K562 (cell line): Measurements from ENCODE around the gene VDAC1.

Experiments
- CEBPB ChIP-seq: fragments of 450-650 bp; IDR thresholded peaks from 2 replicates; pipeline ENCODE4 v1.6.1; 2016; ENCODE audit warnings: missing genetic modification characterization, missing compliant biosample characterization
- MEF2D ChIP-seq: conservative IDR thresholded peaks from 2 replicates; pipeline ENCODE4 v1.6.1; 2016; ENCODE audit warnings: low read depth, missing genetic modification characterization, missing compliant biosample characterization
- MXI1 ChIP-seq: IDR thresholded peaks from 2 replicates; pipeline ENCODE4 v1.6.1; 2011; ENCODE audit warnings: low read depth, mild to moderate bottlenecking, improper control_type of control experiment, low read length
- MYNN ChIP-seq, 2 experiments: sonication (generic); formaldehyde crosslinking in 1 of 2; IDR thresholded peaks; 2 replicates each; pipeline versions ENCODE4 v1.5.0 to v1.6.1; 2016 to 2020; ENCODE audit warnings: antibody characterized with exemption in 1 of 2, missing genetic modification reagents in 1 of 2
- PHF20 ChIP-seq: fragments of 450-650 bp; IDR thresholded peaks from 2 replicates; pipeline ENCODE4 v1.6.1; 2018; ENCODE audit not compliant: partially characterized antibody
- PPARD ChIP-seq: fragments of 250-450 bp; sonication (Bioruptor Pico); IDR thresholded peaks from 2 replicates; pipeline ENCODE4 v1.8.0; 2022; ENCODE audit warnings: inconsistent platforms, mild to moderate bottlenecking, moderate library complexity
- RNF2 ChIP-seq: sonication (generic); IDR thresholded peaks from 2 replicates; pipeline ENCODE4 v1.6.1; 2016
- SIX5 ChIP-seq, 2 experiments: IDR thresholded peaks; 2 replicates each; pipeline ENCODE4 v1.6.1; 2011; ENCODE audit warnings: low read length in 2 of 2, borderline replicate concordance in 1 of 2, low read depth in 1 of 2, mild to moderate bottlenecking in 1 of 2, moderate library complexity in 1 of 2; ENCODE audit not compliant: insufficient read depth in 1 of 2
- TEAD2 ChIP-seq: fragments of 450-650 bp; IDR thresholded peaks from 2 replicates; pipeline ENCODE4 v1.6.1; 2016; ENCODE audit warnings: missing genetic modification characterization, control low read depth, missing compliant biosample characterization
- TF ChIP-seq, protein P1 (sequence below), 2 experiments: fragments of 450-650 bp; formaldehyde crosslinking in 1 of 2; IDR thresholded peaks; 2 replicates each; pipeline versions ENCODE4 v1.4.0 to v1.6.1; 2014 to 2020; ENCODE audit warnings: mild to moderate bottlenecking in 2 of 2, borderline replicate concordance in 1 of 2, low read depth in 1 of 2
- TF ChIP-seq, protein P2 (sequence below): fragments of 250-450 bp; sonication (Bioruptor Pico); IDR thresholded peaks from 2 replicates; pipeline ENCODE4 v1.8.0; 2021; ENCODE audit warnings: borderline replicate concordance, mild to moderate bottlenecking, moderate library complexity; ENCODE audit not compliant: poor library complexity, severe bottlenecking

DNA sequence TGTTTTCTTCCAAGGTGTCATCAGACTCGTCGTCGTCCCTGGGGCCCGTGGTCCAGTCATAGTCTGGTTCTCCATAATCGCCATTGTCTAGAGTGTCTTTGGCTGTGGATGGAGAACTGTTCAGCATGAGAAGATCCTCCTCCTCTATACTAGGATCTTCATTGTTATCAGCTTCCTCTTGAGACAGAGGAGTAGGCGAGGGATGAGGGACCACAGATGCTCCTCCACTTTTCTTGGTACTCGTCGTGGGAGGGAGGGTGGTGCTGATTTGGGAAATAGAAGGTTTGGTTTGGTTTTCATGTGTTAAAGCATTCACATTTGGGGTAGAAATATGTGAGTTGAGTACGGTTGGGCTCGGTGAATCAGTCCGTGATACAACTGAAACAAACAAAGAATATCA, 45.1 kb downstream of the VDAC1 start:
- TF ChIP-seq MXI1 (no peak), PPARD (CRISPR knock-in tag) (no peak), SIX5 (IDR thresholded peaks at IDR 0.05; ENCODE audit: borderline replicate concordance in 1 of 2, insufficient read depth in 1 of 2, low read depth in 1 of 2, low read length in 2 of 2) (no peak), CEBPB (no peak), MEF2D (tag) (no peak), RNF2 (no peak), PHF20 (no peak), TEAD2 (tag) (no peak), MYNN (IDR thresholded peaks at IDR 0.05) (no peak), MYNN (CRISPR knock-in tag; IDR thresholded peaks at IDR 0.05) (no peak)
- TF ChIP-seq, protein P1, sequence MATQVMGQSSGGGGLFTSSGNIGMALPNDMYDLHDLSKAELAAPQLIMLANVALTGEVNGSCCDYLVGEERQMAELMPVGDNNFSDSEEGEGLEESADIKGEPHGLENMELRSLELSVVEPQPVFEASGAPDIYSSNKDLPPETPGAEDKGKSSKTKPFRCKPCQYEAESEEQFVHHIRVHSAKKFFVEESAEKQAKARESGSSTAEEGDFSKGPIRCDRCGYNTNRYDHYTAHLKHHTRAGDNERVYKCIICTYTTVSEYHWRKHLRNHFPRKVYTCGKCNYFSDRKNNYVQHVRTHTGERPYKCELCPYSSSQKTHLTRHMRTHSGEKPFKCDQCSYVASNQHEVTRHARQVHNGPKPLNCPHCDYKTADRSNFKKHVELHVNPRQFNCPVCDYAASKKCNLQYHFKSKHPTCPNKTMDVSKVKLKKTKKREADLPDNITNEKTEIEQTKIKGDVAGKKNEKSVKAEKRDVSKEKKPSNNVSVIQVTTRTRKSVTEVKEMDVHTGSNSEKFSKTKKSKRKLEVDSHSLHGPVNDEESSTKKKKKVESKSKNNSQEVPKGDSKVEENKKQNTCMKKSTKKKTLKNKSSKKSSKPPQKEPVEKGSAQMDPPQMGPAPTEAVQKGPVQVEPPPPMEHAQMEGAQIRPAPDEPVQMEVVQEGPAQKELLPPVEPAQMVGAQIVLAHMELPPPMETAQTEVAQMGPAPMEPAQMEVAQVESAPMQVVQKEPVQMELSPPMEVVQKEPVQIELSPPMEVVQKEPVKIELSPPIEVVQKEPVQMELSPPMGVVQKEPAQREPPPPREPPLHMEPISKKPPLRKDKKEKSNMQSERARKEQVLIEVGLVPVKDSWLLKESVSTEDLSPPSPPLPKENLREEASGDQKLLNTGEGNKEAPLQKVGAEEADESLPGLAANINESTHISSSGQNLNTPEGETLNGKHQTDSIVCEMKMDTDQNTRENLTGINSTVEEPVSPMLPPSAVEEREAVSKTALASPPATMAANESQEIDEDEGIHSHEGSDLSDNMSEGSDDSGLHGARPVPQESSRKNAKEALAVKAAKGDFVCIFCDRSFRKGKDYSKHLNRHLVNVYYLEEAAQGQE (IDR thresholded peaks at IDR 0.05; ENCODE audit: borderline replicate concordance): no peak
- TF ChIP-seq, protein P1 (CRISPR knock-in tag; IDR thresholded peaks at IDR 0.05; ENCODE audit: low read depth): no peak
- TF ChIP-seq, protein P2, sequence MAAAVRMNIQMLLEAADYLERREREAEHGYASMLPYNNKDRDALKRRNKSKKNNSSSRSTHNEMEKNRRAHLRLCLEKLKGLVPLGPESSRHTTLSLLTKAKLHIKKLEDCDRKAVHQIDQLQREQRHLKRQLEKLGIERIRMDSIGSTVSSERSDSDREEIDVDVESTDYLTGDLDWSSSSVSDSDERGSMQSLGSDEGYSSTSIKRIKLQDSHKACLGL (CRISPR knock-in tag): no peak
